ENCODE data around the gene DPH2. TPM values are rescaled to one million over a fixed set of nuclear protein-coding genes. Genes with fewer than 3 reads are reported as not detected.

The DPH2 gene
- total and polyA plus RNA-seq, 2 of the 8 experiments (the other 6 are each of a cell fraction or from before 2014, with no cell fraction given) = 64.9 to 92.1 TPM

GRCh38 chr1:43925846-43926245 is 44.0 kb upstream of the DPH2 start (continued):
- no peak for TF ChIP-seq CBX5 (IDR thresholded peaks at IDR 0.05; ENCODE audit: low read depth, low read length)
- no peak for TF ChIP-seq CREB1 (IDR thresholded peaks at IDR 0.05)

Measured in H1 (cell line).